Endothelial cell of umbilical vein (primary cell): ENCODE results near the gene ST3GAL5. TPM values are rescaled to one million over a fixed set of nuclear protein-coding genes. Genes with fewer than 3 reads are reported as not detected.

Source experiments
- BruUV-seq: library from RNA; stranded (reverse); fragments of 400-500 nt; replicated peaks from 2 replicates; lab custom pipeline; 2021; lab: Mats Ljungman, UMichigan
- CTCF ChIA-PET: fragments of 300-600, 350-600 bp; sonication (Branson Sonifier 250); formaldehyde crosslinking; loops from one replicate; lab custom pipeline; 2021; ENCODE audit warnings: antibody characterized with exemption, inconsistent platforms; lab: Charles Lee
- POLR2A ChIA-PET: fragments of 300-600, 350-600 bp; sonication (Branson Sonifier 250); formaldehyde crosslinking; loops from one replicate; lab custom pipeline; 2021; ENCODE audit warnings: antibody characterized with exemption, inconsistent platforms; lab: Charles Lee
- DNase-seq: peaks from one replicate; pipeline ENCODE4 v3.0.0-alpha.2; 2011; ENCODE audit warnings: low read depth, low spot score
- FAIRE-seq: peaks from 2 replicates; lab custom pipeline; 2011; peaks lifted over from hg19 to GRCh38; lab: Jason Lieb, UNC
- H2AFZ ChIP-seq: 2 replicates; pipeline ENCODE4 v1.6.0; 2012; ENCODE audit warnings: low read depth, low read length, control low read depth, inconsistent platforms
- H3K27ac ChIP-seq: 2 replicates; pipeline ENCODE4 v1.5.1; 2011; ENCODE audit warnings: low read depth, mild to moderate bottlenecking, control low read depth, low read length, moderate library complexity; ENCODE audit not compliant: insufficient read depth
- H3K27me3 ChIP-seq, 2 experiments: 2 replicates each; pipeline versions ENCODE4 v1.6.0 to v1.6.1; 2011; ENCODE audit warnings: low read length in 2 of 2, mixed read lengths in 1 of 2; ENCODE audit not compliant: control insufficient read depth in 2 of 2, insufficient read depth in 2 of 2
- H3K36me3 ChIP-seq, 2 experiments: 2 replicates in 1 of 2; 3 replicates in 1 of 2; pipeline ENCODE4 v1.5.1; 2011; ENCODE audit warnings: low read length in 2 of 2, mild to moderate bottlenecking in 1 of 2, moderate library complexity in 1 of 2; ENCODE audit not compliant: control insufficient read depth in 2 of 2, insufficient read depth in 2 of 2; ENCODE audit errors: extremely low read depth in 1 of 2
- H3K4me1 ChIP-seq: 3 replicates; pipeline ENCODE4 v1.5.1; 2011; ENCODE audit warnings: mild to moderate bottlenecking, low read length; ENCODE audit not compliant: control insufficient read depth, insufficient read depth; ENCODE audit errors: extremely low read depth
- H3K4me2 ChIP-seq: 2 replicates; pipeline ENCODE4 v1.6.1; 2011; ENCODE audit warnings: low read length, control low read depth, mixed read lengths; ENCODE audit not compliant: insufficient read depth
- H3K4me3 ChIP-seq, 3 experiments: fragments of 200-600 bp in 1 of 3; sonication (generic), shearing (Covaris generic) in 1 of 3; replicated peaks in 1 of 3; 2 replicates each; pipeline ENCODE4 v1.5.1; 2011 to 2016; ENCODE audit warnings: control low read depth in 3 of 3, low read length in 3 of 3, mild to moderate bottlenecking in 2 of 3, inconsistent platforms in 1 of 3, low read depth in 1 of 3, moderate library complexity in 1 of 3; ENCODE audit not compliant: insufficient read depth in 1 of 3
- H3K79me2 ChIP-seq: 2 replicates; pipeline ENCODE4 v1.6.0; 2012; ENCODE audit warnings: low read length, inconsistent platforms; ENCODE audit not compliant: control insufficient read depth, insufficient read depth
- H3K9ac ChIP-seq: replicated peaks from 2 replicates; pipeline ENCODE3; 2011; ENCODE audit warnings: low read length, control low read depth; ENCODE audit not compliant: insufficient read depth; ENCODE audit errors: extremely low read depth
- H3K9me1 ChIP-seq: replicated peaks from 3 replicates; pipeline ENCODE4 v1.6.0; 2011; ENCODE audit warnings: mild to moderate bottlenecking, low read length; ENCODE audit not compliant: control insufficient read depth, insufficient read depth; ENCODE audit errors: extremely low read depth
- H3K9me3 ChIP-seq: replicated peaks from 2 replicates; pipeline ENCODE4 v1.5.1; 2012; ENCODE audit warnings: low read length, inconsistent platforms; ENCODE audit not compliant: control insufficient read depth, insufficient read depth
- H4K20me1 ChIP-seq: replicated peaks from 2 replicates; pipeline ENCODE3; 2011; ENCODE audit warnings: mild to moderate bottlenecking, low read length; ENCODE audit not compliant: control insufficient read depth, insufficient read depth; ENCODE audit errors: extremely low read depth
- EZH2 ChIP-seq: IDR thresholded peaks from 2 replicates; pipeline ENCODE4 v1.6.1; 2012; ENCODE audit warnings: borderline replicate concordance, low read depth, mild to moderate bottlenecking, moderate library complexity, low read length, inconsistent platforms; ENCODE audit not compliant: severe bottlenecking
- FOS ChIP-seq: IDR thresholded peaks from 2 replicates; pipeline ENCODE4 v1.6.1; 2011; ENCODE audit warnings: mild to moderate bottlenecking, low read length, moderate library complexity, borderline replicate concordance; ENCODE audit not compliant: insufficient read depth
- GATA2 ChIP-seq: IDR thresholded peaks from 2 replicates; pipeline ENCODE4 v1.7.0; 2011; ENCODE audit warnings: low read depth, mild to moderate bottlenecking, moderate library complexity, mixed read lengths, low read length; ENCODE audit not compliant: insufficient read length, insufficient read depth
- JUN ChIP-seq: IDR thresholded peaks from 2 replicates; pipeline ENCODE4 v1.6.1; 2011; ENCODE audit warnings: borderline replicate concordance, low read depth; ENCODE audit not compliant: insufficient read length, insufficient read depth
- MYC ChIP-seq: IDR thresholded peaks from one replicate; pipeline ENCODE4 v1.6.1; 2011; ENCODE audit warnings: mild to moderate bottlenecking, low read depth, low read length
- POLR2A ChIP-seq: IDR thresholded peaks from 2 replicates; pipeline ENCODE4 v1.6.1; 2012; ENCODE audit warnings: low read depth, mild to moderate bottlenecking, control low read depth, low read length
- POLR2AphosphoS5 ChIP-seq: IDR thresholded peaks from 2 replicates; pipeline ENCODE4 v1.6.1; 2012; ENCODE audit warnings: low read depth, mild to moderate bottlenecking, control low read depth, low read length, moderate library complexity; ENCODE audit not compliant: insufficient read depth
- dilution Hi-C: fragments of 300-500 bp; cut with MboI; formaldehyde crosslinking; loops from one replicate; pipeline ENCODE4 v1.15.0; 2019; ENCODE audit warnings: low sequenced_read_pairs; ENCODE audit not compliant: extremely low pct_ligation_motif_present
- intact Hi-C: fragments of 100-400 bp; cut with micrococcal nuclease; formaldehyde crosslinking; loops from one replicate; pipeline ENCODE4 v1.10.0; 2022
- polyA plus RNA-seq, 4 experiments: library from polyadenylated mRNA; depleted of rRNA in 3 of 4; stranded (reverse) in 3 of 4; unstranded in 1 of 4; fragments of >200 nt; gene quantifications; 2 replicates each; pipeline versions ENCODE4 v1.2.1 to v1.2.3, GENCODE V29; 2011 to 2012; ENCODE audit warnings: missing spikeins in 1 of 4
- total RNA-seq: library from RNA; stranded (reverse); gene quantifications from 2 replicates; pipeline ENCODE4 v1.2.3, GENCODE V29; 2021
- TF ChIP-seq, protein P1 (sequence below), 2 donors: IDR thresholded peaks; 1 replicate in 1 of 2; 2 replicates in 1 of 2; pipeline ENCODE4 v1.5.1; 2011; ENCODE audit warnings: low read length in 2 of 2, mild to moderate bottlenecking in 2 of 2, moderate library complexity in 2 of 2, control low read depth in 1 of 2, inconsistent platforms in 1 of 2, low read depth in 1 of 2; ENCODE audit not compliant: insufficient read depth in 1 of 2; ENCODE audit errors: extremely low read depth in 1 of 2
- TF ChIP-seq, protein P2 (sequence below): IDR thresholded peaks from 2 replicates; pipeline ENCODE4 v1.6.1; 2011; ENCODE audit not compliant: insufficient read depth, insufficient read length

Gene ST3GAL5
- total and polyA plus RNA-seq, 2 donors (not counting 3 experiments of a cell fraction or from before 2014, with no cell fraction given), result 9.5 to 16.0 TPM

DNA sequence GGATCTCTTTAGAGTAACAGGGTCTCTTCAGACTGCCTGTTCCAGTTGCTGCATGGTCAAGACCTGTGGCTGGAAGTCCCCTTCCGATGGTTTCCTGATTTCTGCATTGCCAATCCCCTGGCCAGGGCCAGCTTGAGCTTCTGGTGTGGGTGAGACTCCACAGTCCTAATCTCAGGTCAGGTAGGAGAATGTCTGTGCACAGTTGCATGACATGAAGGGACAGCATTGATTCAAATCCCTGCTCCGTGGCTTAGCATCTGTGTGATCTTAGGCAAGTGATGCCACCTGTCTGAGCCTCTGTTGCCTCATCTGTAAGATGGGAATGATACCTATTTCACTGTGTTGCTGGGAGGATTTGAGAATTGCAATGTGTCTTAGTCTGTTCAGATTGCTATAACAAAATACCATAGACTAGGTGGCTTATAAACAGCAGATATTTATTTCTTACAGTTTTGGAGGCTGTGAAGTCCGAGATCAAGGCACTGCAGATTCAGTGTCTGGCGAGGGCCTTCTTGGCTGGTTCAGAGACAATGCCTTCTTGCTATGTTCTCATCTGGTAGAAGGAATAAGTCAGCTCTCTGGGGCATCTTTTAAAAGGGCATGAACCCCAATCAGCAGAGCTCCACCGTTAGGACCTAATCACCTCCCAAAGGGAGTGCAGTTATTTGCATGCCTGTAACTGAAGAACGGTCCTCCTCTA lies 68.8 kb downstream of the ST3GAL5 start:
- Histone ChIP-seq H3K9ac (no peak overlapping the region), H4K20me1 (no peaks in the 10 kb centered on the region), H2AFZ (no peak overlapping the region), H3K4me2 (no peak overlapping the region), H3K4me1 (no peaks in the 10 kb centered on the region), H3K9me1 (no peaks in the 10 kb centered on the region), H3K36me3 (no peaks in the 10 kb centered on the region), H3K27me3 (peaks cover 2 to 7% of the 10 kb centered on the region in 2 experiments), H3K9me3 (no peaks in the 10 kb centered on the region), H3K4me3 (no peak overlapping the region), H3K79me2 (no peaks in the 10 kb centered on the region), H3K27ac (no peak overlapping the region)
- ChIA-PET POLR2A (no interaction called here), CTCF (interaction anchor here (1.9 to 2.3 kb wide), 2 partner anchors 95 to 259 kb away, joined by 4 to 9 read pairs; no protein-coding TSS in a partner anchor)
- TF ChIP-seq MYC (no peak), EZH2 (no peak), GATA2 (no peak), POLR2A (no peak), POLR2AphosphoS5 (no peak), JUN (no peak), FOS (no peak)
- TF ChIP-seq, protein P1, sequence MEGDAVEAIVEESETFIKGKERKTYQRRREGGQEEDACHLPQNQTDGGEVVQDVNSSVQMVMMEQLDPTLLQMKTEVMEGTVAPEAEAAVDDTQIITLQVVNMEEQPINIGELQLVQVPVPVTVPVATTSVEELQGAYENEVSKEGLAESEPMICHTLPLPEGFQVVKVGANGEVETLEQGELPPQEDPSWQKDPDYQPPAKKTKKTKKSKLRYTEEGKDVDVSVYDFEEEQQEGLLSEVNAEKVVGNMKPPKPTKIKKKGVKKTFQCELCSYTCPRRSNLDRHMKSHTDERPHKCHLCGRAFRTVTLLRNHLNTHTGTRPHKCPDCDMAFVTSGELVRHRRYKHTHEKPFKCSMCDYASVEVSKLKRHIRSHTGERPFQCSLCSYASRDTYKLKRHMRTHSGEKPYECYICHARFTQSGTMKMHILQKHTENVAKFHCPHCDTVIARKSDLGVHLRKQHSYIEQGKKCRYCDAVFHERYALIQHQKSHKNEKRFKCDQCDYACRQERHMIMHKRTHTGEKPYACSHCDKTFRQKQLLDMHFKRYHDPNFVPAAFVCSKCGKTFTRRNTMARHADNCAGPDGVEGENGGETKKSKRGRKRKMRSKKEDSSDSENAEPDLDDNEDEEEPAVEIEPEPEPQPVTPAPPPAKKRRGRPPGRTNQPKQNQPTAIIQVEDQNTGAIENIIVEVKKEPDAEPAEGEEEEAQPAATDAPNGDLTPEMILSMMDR (IDR thresholded peaks at IDR 0.05; ENCODE audit: extremely low read depth in 1 of 2, insufficient read depth in 1 of 2, low read depth in 1 of 2, low read length in 2 of 2), result no peak
- TF ChIP-seq, protein P2, sequence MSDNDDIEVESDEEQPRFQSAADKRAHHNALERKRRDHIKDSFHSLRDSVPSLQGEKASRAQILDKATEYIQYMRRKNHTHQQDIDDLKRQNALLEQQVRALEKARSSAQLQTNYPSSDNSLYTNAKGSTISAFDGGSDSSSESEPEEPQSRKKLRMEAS, result no peak
- BruUV-seq, result no TSS peak
- dilution Hi-C loops (loop anchor here (25.0 kb wide), 1 partner anchor 108 kb away; no protein-coding TSS in a partner anchor), intact Hi-C loops (no loop called here)
- DNase-seq, result no peak
- no peak for FAIRE-seq
